ENCODE results near the gene BBS7.

GRCh38 chr4:121817701-121818100, 52.6 kb downstream of the BBS7 start:
- TF ChIP-seq POLR2AphosphoS5 (IDR thresholded peaks at IDR 0.05; ENCODE audit: insufficient read depth, low read depth, low read length): no peak
- TF ChIP-seq CTCF (IDR thresholded peaks at IDR 0.05; ENCODE audit: extremely low read depth in 1 of 2, insufficient read depth in 1 of 2, low read depth in 1 of 2, low read length in 2 of 2): no peak
- TF ChIP-seq JUN (IDR thresholded peaks at IDR 0.05; ENCODE audit: borderline replicate concordance, insufficient read depth, insufficient read length, low read depth): no peak
- TF ChIP-seq POLR2A (IDR thresholded peaks at IDR 0.05; ENCODE audit: low read depth, low read length): no peak
- no peak for TF ChIP-seq MYC (IDR thresholded peaks at IDR 0.05; ENCODE audit: low read depth, low read length)
- TF ChIP-seq GATA2 (IDR thresholded peaks at IDR 0.05; ENCODE audit: insufficient read depth, insufficient read length, low read depth, low read length): no peak
